Purkinje cell (primary cell): ENCODE measurements around the gene NUAK1. TPM values are rescaled to one million over a fixed set of nuclear protein-coding genes. Genes with fewer than 3 reads are reported as not detected.

Source experiments
- polyA plus RNA-seq: library from polyadenylated mRNA; unstranded; fragments of >200 nt; fragmentation: Nextera tagmentation; gene quantifications from 2 replicates; pipeline ENCODE4 v1.2.1, GENCODE V29; 2014

Gene NUAK1
- 2.9 and 8.6 TPM in 2 replicates for polyA plus RNA-seq

GRCh38 chr12:106138633-106139421 lies at the start of gene NUAK1:
Gene NUAK1 (minus strand): TSS chr12:106138954. CDS start chr12:106138653, 301 bp downstream.

Other genes starting within 250 kb of the NUAK1 start
- gene CKAP4, start 109.1 kb upstream of the NUAK1 start, polyA plus RNA-seq = 18.0 and 21.1 TPM in 2 replicates
- 3.4 and 4.6 TPM in 2 replicates for gene TCP11L2, start 163.8 kb upstream of the NUAK1 start, polyA plus RNA-seq
- 12.7 and 13.2 TPM in 2 replicates for gene POLR3B, start 218.8 kb upstream of the NUAK1 start, polyA plus RNA-seq